Measurements from ENCODE around the gene UGT1A10.
"Not testable (repeated sequence)": the region's sequence is repeated elsewhere in the genome, so short reads cannot be mapped to it uniquely, and the experiment has no call there.

The UGT1A10 gene

GRCh38 chr2:233636306-233636705 is at the start of gene UGT1A10:
TSS of gene UGT1A10 (plus strand) at chr2:233636448. CDS start at chr2:233636523, 75 bp downstream.
- DNase-seq = not testable (repeated sequence)

GRCh38 chr2:233588400-233588799 is 47.8 kb upstream of the UGT1A10 start:
- no peak for DNase-seq

- not testable (repeated sequence) for DNase-seq
Observed at GRCh38 chr2:233592706-233593105, 43.5 kb upstream of the UGT1A10 start.

- DNase-seq = no peak
Observed at GRCh38 chr2:233593201-233593600, 43.0 kb upstream of the UGT1A10 start.

GRCh38 chr2:233597522-233597921 is 38.7 kb upstream of the UGT1A10 start:
- no peak for DNase-seq

GRCh38 chr2:233598952-233599351 is 37.3 kb upstream of the UGT1A10 start:
- no peak for DNase-seq

- no peak for DNase-seq
Observed at GRCh38 chr2:233600386-233600785, 35.9 kb upstream of the UGT1A10 start.

- no peak for DNase-seq
Observed at GRCh38 chr2:233602076-233602475, 34.2 kb upstream of the UGT1A10 start.

GRCh38 chr2:233603520-233603919 is 32.7 kb upstream of the UGT1A10 start:
- DNase-seq = no peak

GRCh38 chr2:233604826-233605225 is 31.4 kb upstream of the UGT1A10 start:
- no peak for DNase-seq

- no peak for DNase-seq
Observed at GRCh38 chr2:233605680-233606079, 30.6 kb upstream of the UGT1A10 start.

GRCh38 chr2:233611284-233611683 is 25.0 kb upstream of the UGT1A10 start:
- DNase-seq = no peak

- not testable (repeated sequence) for DNase-seq
Observed at GRCh38 chr2:233617476-233617875, 18.8 kb upstream of the UGT1A10 start, which contains the start of gene UGT1A8. TSS of gene UGT1A8 (plus strand) at chr2:233617633. CDS start at chr2:233617708, 75 bp downstream.

GRCh38 chr2:233620204-233620603 is 16.0 kb upstream of the UGT1A10 start:
- DNase-seq = no peak

- DNase-seq = not testable (repeated sequence)
Observed at GRCh38 chr2:233621863-233622262, 14.4 kb upstream of the UGT1A10 start.

GRCh38 chr2:233627331-233628025 is 8.8 kb upstream of the UGT1A10 start:
- DNase-seq = no peak

- DNase-seq = no peak
Observed at GRCh38 chr2:233638836-233639235, 2.6 kb downstream of the UGT1A10 start.

- DNase-seq = no peak
Observed at GRCh38 chr2:233639860-233640259, 3.6 kb downstream of the UGT1A10 start.

GRCh38 chr2:233643128-233643527 is 6.9 kb downstream of the UGT1A10 start:
- DNase-seq = peak in 1 of 2 experiments; percentile 15

- not testable (repeated sequence) for DNase-seq
Observed at GRCh38 chr2:233646033-233646432, 9.8 kb downstream of the UGT1A10 start.

- no peak for DNase-seq
Observed at GRCh38 chr2:233650981-233651380, 14.7 kb downstream of the UGT1A10 start.

- DNase-seq = no peak
Observed at GRCh38 chr2:233651430-233651829, 15.2 kb downstream of the UGT1A10 start.

- DNase-seq = no peak
Observed at GRCh38 chr2:233654501-233654900, 18.3 kb downstream of the UGT1A10 start.

GRCh38 chr2:233655043-233655442 is 18.8 kb downstream of the UGT1A10 start:
- no peak for DNase-seq

GRCh38 chr2:233655943-233656342 is 19.7 kb downstream of the UGT1A10 start:
- DNase-seq = not testable (repeated sequence)

Data from NCI-H526 (cell line).